Femur (tissue), 1 donor: ENCODE results near the gene SLC25A39.

Experiments used
- DNase-seq: peaks from one replicate; pipeline ENCODE4 v3.0.0-alpha.2; 2017

SLC25A39 gene

GRCh38 chr17:44312396-44313104 is 12.1 kb downstream of the SLC25A39 start:
- DNase-seq = no peak

- no peak for DNase-seq
Observed at GRCh38 chr17:44311562-44312181, 13.0 kb downstream of the SLC25A39 start.

GRCh38 chr17:44310609-44311376 is 13.8 kb downstream of the SLC25A39 start:
- no peak for DNase-seq

GRCh38 chr17:44310188-44310587 is 14.4 kb downstream of the SLC25A39 start:
- no peak for DNase-seq

GRCh38 chr17:44309472-44309871 is 15.2 kb downstream of the SLC25A39 start:
- no peak for DNase-seq

GRCh38 chr17:44308865-44309264 is 15.8 kb downstream of the SLC25A39 start:
- no peak for DNase-seq

GRCh38 chr17:44308320-44308818 is 16.3 kb downstream of the SLC25A39 start, which contains the start of gene RUNDC3A:
RUNDC3A (plus strand) TSS chr17:44308601; CDS start chr17:44308833, 232 bp downstream.
- DNase-seq = peak; percentile 94

- DNase-seq = peak; percentile 50
Observed at GRCh38 chr17:44307387-44308186, 17.0 kb downstream of the SLC25A39 start.

- no peak for DNase-seq
Observed at GRCh38 chr17:44304651-44305050, 20.0 kb downstream of the SLC25A39 start.

- DNase-seq = no peak
Observed at GRCh38 chr17:44297975-44298374, 26.6 kb downstream of the SLC25A39 start.

- no peak for DNase-seq
Observed at GRCh38 chr17:44293509-44294226, 31.0 kb downstream of the SLC25A39 start.

- DNase-seq = no peak
Observed at GRCh38 chr17:44287651-44288050, 37.0 kb downstream of the SLC25A39 start.

- no peak for DNase-seq
Observed at GRCh38 chr17:44284024-44284400, 40.6 kb downstream of the SLC25A39 start.

GRCh38 chr17:44283344-44284023 is 41.1 kb downstream of the SLC25A39 start:
- peak; percentile 38 for DNase-seq

GRCh38 chr17:44282264-44282663 is 42.4 kb downstream of the SLC25A39 start:
- no peak for DNase-seq

- DNase-seq = peak; percentile 58
Observed at GRCh38 chr17:44281570-44281969, 43.1 kb downstream of the SLC25A39 start.

- no peak for DNase-seq
Observed at GRCh38 chr17:44280392-44280937, 44.2 kb downstream of the SLC25A39 start.

GRCh38 chr17:44279666-44280391 is 44.8 kb downstream of the SLC25A39 start:
- peak; percentile 85 for DNase-seq

GRCh38 chr17:44279346-44279665 is 45.3 kb downstream of the SLC25A39 start:
- DNase-seq = no peak

GRCh38 chr17:44277976-44278375 is 46.6 kb downstream of the SLC25A39 start:
- no peak for DNase-seq

GRCh38 chr17:44273607-44274006 is 51.0 kb downstream of the SLC25A39 start:
- no peak for DNase-seq
